OCI-LY1 (cell line): ENCODE measurements around the gene C2CD3.

Experiments used
- H2AFZ ChIP-seq: fragments of 200-600 bp; sonication (generic), shearing (Covaris generic); 2 replicates; pipeline ENCODE4 v1.6.0; 2014; ENCODE audit warnings: antibody characterized with exemption, mild to moderate bottlenecking, low read length
- H3F3A ChIP-seq: fragments of 200-600 bp; sonication (generic), shearing (Covaris generic); 2 replicates; pipeline ENCODE4 v1.6.0; 2014; ENCODE audit warnings: mild to moderate bottlenecking, antibody characterized with exemption, low read length, moderate library complexity; ENCODE audit not compliant: insufficient read depth
- H3K27ac ChIP-seq: fragments of 200-600 bp; sonication (generic); 2 replicates; pipeline ENCODE4 v1.5.1; 2014; ENCODE audit warnings: low read length, mixed run types, mild to moderate bottlenecking, low read depth; ENCODE audit not compliant: poor library complexity, severe bottlenecking
- H3K27me3 ChIP-seq: fragments of 200-600 bp; sonication (generic); 2 replicates; pipeline ENCODE4 v1.6.0; 2014; ENCODE audit warnings: antibody characterized with exemption, mild to moderate bottlenecking, low read length, moderate library complexity; ENCODE audit not compliant: insufficient read depth
- H3K36me3 ChIP-seq: fragments of 200-600 bp; sonication (generic); 2 replicates; pipeline ENCODE4 v1.6.1; 2014; ENCODE audit warnings: mild to moderate bottlenecking, antibody characterized with exemption, low read length, moderate library complexity, mixed read lengths; ENCODE audit not compliant: insufficient read depth
- H3K4me1 ChIP-seq: fragments of 200-600 bp; sonication (generic); 2 replicates; pipeline ENCODE4 v1.5.1; 2014; ENCODE audit warnings: mild to moderate bottlenecking, low read length, moderate library complexity; ENCODE audit not compliant: insufficient read depth, severe bottlenecking
- H3K4me2 ChIP-seq: fragments of 200-600 bp; sonication (generic), shearing (Covaris generic); 2 replicates; pipeline ENCODE4 v1.6.1; 2014; ENCODE audit warnings: low read length
- H3K4me3 ChIP-seq: fragments of 200-600 bp; sonication (generic); 2 replicates; pipeline ENCODE4 v1.5.1; 2014; ENCODE audit warnings: low read length, low read depth, mild to moderate bottlenecking, mixed read lengths; ENCODE audit not compliant: poor library complexity, severe bottlenecking
- H3K79me2 ChIP-seq: fragments of 200-600 bp; shearing (Covaris generic); 2 replicates; pipeline ENCODE4 v1.6.1; 2016; ENCODE audit warnings: mixed run types, low read length, mixed read lengths; ENCODE audit not compliant: insufficient read depth
- H3K9ac ChIP-seq: fragments of 200-600 bp; sonication (generic), shearing (Covaris generic); 2 replicates; pipeline ENCODE4 v1.6.1; 2014; ENCODE audit warnings: mild to moderate bottlenecking, low read length, mixed read lengths
- H3K9me2 ChIP-seq: fragments of 200-600 bp; sonication (generic), shearing (Covaris generic); 2 replicates; pipeline ENCODE4 v1.6.1; 2014; ENCODE audit warnings: low read depth, mild to moderate bottlenecking, low read length, mixed read lengths
- H3K9me3 ChIP-seq: fragments of 200-600 bp; shearing (Covaris generic); 2 replicates; pipeline ENCODE4 v1.6.1; 2014; ENCODE audit warnings: low read length, mixed read lengths
- H4K20me1 ChIP-seq: fragments of 200-600 bp; sonication (generic), shearing (Covaris generic); 2 replicates; pipeline ENCODE4 v1.6.0; 2016; ENCODE audit warnings: mild to moderate bottlenecking, low read length; ENCODE audit not compliant: insufficient read depth
- EZH2 ChIP-seq: fragments of 200-600 bp; sonication (generic), shearing (Covaris generic); IDR thresholded peaks from 2 replicates; pipeline ENCODE4 v1.8.0; 2017; ENCODE audit warnings: borderline replicate concordance, mixed run types, mild to moderate bottlenecking, antibody characterized with exemption, low read length, moderate library complexity, mixed read lengths
- TF ChIP-seq, protein P1 (sequence below): fragments of 200-600 bp; sonication (generic), shearing (Covaris generic); IDR thresholded peaks from 2 replicates; pipeline ENCODE4 v1.5.1; 2017; ENCODE audit warnings: mild to moderate bottlenecking, antibody characterized with exemption, low read length, moderate library complexity, mixed read lengths

Gene C2CD3

DNA sequence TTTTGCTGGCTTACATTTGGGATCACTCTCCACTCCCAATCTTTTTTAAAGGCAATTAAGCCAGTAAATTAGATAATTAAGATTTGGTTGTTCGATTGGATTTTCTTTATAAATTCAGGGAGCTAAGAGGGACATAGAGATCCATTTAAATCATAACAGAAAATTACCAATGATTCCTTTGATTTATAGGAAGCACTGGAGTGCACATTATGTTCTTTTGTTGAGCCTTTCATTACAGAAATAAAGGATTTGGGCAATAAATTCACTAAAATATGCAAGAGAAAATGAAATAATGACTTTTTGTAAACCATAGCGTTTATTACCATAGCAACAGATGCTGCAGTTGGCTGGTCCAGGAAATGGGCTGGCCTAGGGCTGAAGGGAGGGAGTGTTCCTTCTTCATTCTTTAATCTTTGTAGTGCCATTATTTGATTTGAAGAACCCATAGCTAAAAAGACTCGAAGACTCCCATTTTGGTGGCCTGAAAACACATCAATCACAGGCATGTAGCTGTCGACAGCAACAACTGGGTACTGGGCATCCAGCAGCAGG is 73.0 kb downstream of the C2CD3 start:
- H4K20me1 ChIP-seq, result no peaks in the 10 kb centered on the region
- peaks cover 69% of the 10 kb centered on the region; the same call in 1 of the 2 replicates for H3K36me3 ChIP-seq
- no peaks in the 10 kb centered on the region for H3K9me3 ChIP-seq
- H3K79me2 ChIP-seq, result no peaks in the 10 kb centered on the region
- H3K9me2 ChIP-seq, result no peaks in the 10 kb centered on the region
- H3K4me2 ChIP-seq, result no peak overlapping the region
- H3K27ac ChIP-seq, result no peak overlapping the region
- H3K4me1 ChIP-seq, result no peaks in the 10 kb centered on the region
- H3K4me3 ChIP-seq, result no peak overlapping the region
- H3F3A ChIP-seq, result no peaks in the 10 kb centered on the region
- H3K27me3 ChIP-seq, result no peaks in the 10 kb centered on the region
- no peak overlapping the region for H3K9ac ChIP-seq
- H2AFZ ChIP-seq, result no peak overlapping the region
- TF ChIP-seq, protein P1, sequence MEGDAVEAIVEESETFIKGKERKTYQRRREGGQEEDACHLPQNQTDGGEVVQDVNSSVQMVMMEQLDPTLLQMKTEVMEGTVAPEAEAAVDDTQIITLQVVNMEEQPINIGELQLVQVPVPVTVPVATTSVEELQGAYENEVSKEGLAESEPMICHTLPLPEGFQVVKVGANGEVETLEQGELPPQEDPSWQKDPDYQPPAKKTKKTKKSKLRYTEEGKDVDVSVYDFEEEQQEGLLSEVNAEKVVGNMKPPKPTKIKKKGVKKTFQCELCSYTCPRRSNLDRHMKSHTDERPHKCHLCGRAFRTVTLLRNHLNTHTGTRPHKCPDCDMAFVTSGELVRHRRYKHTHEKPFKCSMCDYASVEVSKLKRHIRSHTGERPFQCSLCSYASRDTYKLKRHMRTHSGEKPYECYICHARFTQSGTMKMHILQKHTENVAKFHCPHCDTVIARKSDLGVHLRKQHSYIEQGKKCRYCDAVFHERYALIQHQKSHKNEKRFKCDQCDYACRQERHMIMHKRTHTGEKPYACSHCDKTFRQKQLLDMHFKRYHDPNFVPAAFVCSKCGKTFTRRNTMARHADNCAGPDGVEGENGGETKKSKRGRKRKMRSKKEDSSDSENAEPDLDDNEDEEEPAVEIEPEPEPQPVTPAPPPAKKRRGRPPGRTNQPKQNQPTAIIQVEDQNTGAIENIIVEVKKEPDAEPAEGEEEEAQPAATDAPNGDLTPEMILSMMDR, result no peak
- no peak for TF ChIP-seq EZH2

DNA sequence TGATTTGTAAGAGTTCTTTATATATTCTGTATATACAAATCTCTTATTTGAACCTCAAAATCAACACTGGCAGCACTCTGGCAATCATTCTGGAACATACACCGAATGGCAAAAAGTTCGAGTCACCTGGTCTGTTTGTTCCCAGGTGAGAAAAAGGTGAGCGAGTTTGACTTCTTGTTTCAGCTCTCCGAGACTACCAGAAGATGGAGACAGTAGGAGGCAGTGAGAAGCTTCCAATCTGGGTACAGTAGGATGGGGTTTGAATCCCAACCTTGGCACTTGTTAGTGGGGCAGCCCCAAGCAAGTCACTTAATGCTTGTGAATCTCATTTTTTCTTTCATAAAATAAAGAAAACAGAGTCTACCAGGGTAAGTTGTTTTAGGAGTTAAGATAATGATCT is 76.4 kb downstream of the C2CD3 start:
- H3K79me2 ChIP-seq, result no peaks in the 10 kb centered on the region
- H3K9me2 ChIP-seq, result no peaks in the 10 kb centered on the region
- peaks cover 71% of the 10 kb centered on the region; the same call in 1 of the 2 replicates for H3K36me3 ChIP-seq
- no peaks in the 10 kb centered on the region for H3K9me3 ChIP-seq
- no peak for TF ChIP-seq EZH2
- TF ChIP-seq, protein P1, result no peak
- H3F3A ChIP-seq, result no peaks in the 10 kb centered on the region
- no peaks in the 10 kb centered on the region for H3K4me1 ChIP-seq
- H3K27ac ChIP-seq, result no peak overlapping the region
- no peaks in the 10 kb centered on the region for H4K20me1 ChIP-seq
- no peaks in the 10 kb centered on the region for H3K27me3 ChIP-seq
- H3K4me2 ChIP-seq, result no peak overlapping the region
- no peak overlapping the region for H3K4me3 ChIP-seq
- no peak overlapping the region for H3K9ac ChIP-seq
- H2AFZ ChIP-seq, result no peak overlapping the region

DNA sequence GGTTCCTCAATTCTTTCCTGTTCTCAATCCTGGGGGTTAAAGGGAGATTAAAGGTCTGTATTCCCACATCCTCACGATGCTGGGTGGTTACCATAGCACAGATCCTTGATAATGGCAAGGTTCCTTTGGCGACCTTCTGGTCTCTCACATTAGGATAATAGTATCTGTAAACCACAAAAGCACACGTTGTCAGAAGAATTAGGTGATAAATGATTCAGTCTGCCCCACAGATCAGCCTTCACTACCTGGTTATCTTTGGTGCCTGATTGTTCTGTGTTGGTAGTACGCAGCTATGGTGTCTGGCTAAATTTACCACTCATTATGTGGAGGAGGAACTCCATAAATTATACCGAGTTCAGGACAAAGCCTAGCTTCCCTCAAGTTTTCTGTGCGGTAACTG is 78.4 kb downstream of the C2CD3 start:
- TF ChIP-seq EZH2, result no peak
- TF ChIP-seq, protein P1, result no peak
- Histone ChIP-seq H3K9me2 (no peaks in the 10 kb centered on the region), H2AFZ (no peak overlapping the region), H3K4me3 (no peak overlapping the region), H3K9me3 (no peaks in the 10 kb centered on the region), H3K4me2 (no peak overlapping the region), H3K36me3 (peaks cover 68% of the 10 kb centered on the region; the same call in 1 of the 2 replicates), H3K79me2 (no peaks in the 10 kb centered on the region), H3K27ac (no peak overlapping the region), H3K4me1 (no peaks in the 10 kb centered on the region), H3K27me3 (no peaks in the 10 kb centered on the region), H4K20me1 (no peaks in the 10 kb centered on the region), H3F3A (no peaks in the 10 kb centered on the region), H3K9ac (no peak overlapping the region)
